Activated CD8-positive, alpha-beta memory T cell treated with anti-CD3 and anti-CD28 coated beads for 1 hour (primary cell): ENCODE data around the gene TRAPPC3.

ENCODE experiments used
- DNase-seq, 2 donors: peaks; one replicate each; pipeline ENCODE4 v3.0.0-alpha.2; 2020; ENCODE audit warnings: low read depth in 1 of 2; ENCODE audit errors: extremely low read depth in 1 of 2

Gene TRAPPC3

GRCh38 chr1:36106269-36106668 is 43.0 kb downstream of the TRAPPC3 start:
- DNase-seq, result no peak

- no peak for DNase-seq
Measured at GRCh38 chr1:36101546-36101945, 47.7 kb downstream of the TRAPPC3 start.

GRCh38 chr1:36100376-36100775 is 48.9 kb downstream of the TRAPPC3 start:
- DNase-seq, result no peak

- DNase-seq, result peak; percentile 46 to 69
Measured at GRCh38 chr1:36099681-36100341, 49.5 kb downstream of the TRAPPC3 start.

GRCh38 chr1:36098650-36099365 is 50.5 kb downstream of the TRAPPC3 start:
- DNase-seq, result no peak

GRCh38 chr1:36097693-36098585 is 51.3 kb downstream of the TRAPPC3 start:
- no peak for DNase-seq

GRCh38 chr1:36096500-36097432 is 52.5 kb downstream of the TRAPPC3 start:
- no peak for DNase-seq

- DNase-seq, result no peak
Measured at GRCh38 chr1:36095760-36096405, 53.4 kb downstream of the TRAPPC3 start.

- DNase-seq, result no peak
Measured at GRCh38 chr1:36094621-36095061, 54.6 kb downstream of the TRAPPC3 start.

GRCh38 chr1:36093929-36094328 is 55.4 kb downstream of the TRAPPC3 start:
- DNase-seq, result no peak

GRCh38 chr1:36093226-36093625 is 56.1 kb downstream of the TRAPPC3 start:
- no peak for DNase-seq

- no peak for DNase-seq
Measured at GRCh38 chr1:36092798-36093185, 56.5 kb downstream of the TRAPPC3 start.

- DNase-seq, result no peak
Measured at GRCh38 chr1:36092166-36092797, 57.0 kb downstream of the TRAPPC3 start.

- DNase-seq, result no peak
Measured at GRCh38 chr1:36091698-36092097, 57.6 kb downstream of the TRAPPC3 start.

- DNase-seq, result no peak
Measured at GRCh38 chr1:36091141-36091540, 58.1 kb downstream of the TRAPPC3 start.

GRCh38 chr1:36089393-36090121 is 59.7 kb downstream of the TRAPPC3 start:
- DNase-seq, result no peak

GRCh38 chr1:36088577-36089392 is 60.5 kb downstream of the TRAPPC3 start, which contains the start of gene ADPRS:
Gene ADPRS, plus strand, starts transcription at chr1:36088892. Its CDS starts 13 bp downstream, at chr1:36088905.
- DNase-seq, result peak; percentile 71 to 84

- DNase-seq, result no peak
Measured at GRCh38 chr1:36088265-36088576, 61.1 kb downstream of the TRAPPC3 start.
